ENCODE measurements around the gene ADAM10.

The ADAM10 gene

GRCh38 chr15:58771621-58772250 lies 22.2 kb upstream of the ADAM10 start (continued):
- TF ChIP-seq ZNF449 (tag by site-specific recombination; IDR thresholded peaks at IDR 0.05) (no peak), ZNF23 (tag by site-specific recombination; IDR thresholded peaks at IDR 0.05; ENCODE audit: borderline replicate concordance) (no peak), ZNF426 (tag by site-specific recombination; IDR thresholded peaks at IDR 0.05) (no peak), ZNF621 (tag by site-specific recombination; IDR thresholded peaks at IDR 0.05) (no peak), ZNF362 (tag by site-specific recombination; IDR thresholded peaks at IDR 0.05) (no peak), OVOL3 (tag by site-specific recombination; IDR thresholded peaks at IDR 0.05) (no peak), ZNF140 (tag by site-specific recombination; IDR thresholded peaks at IDR 0.05) (no peak), ZBTB6 (tag by site-specific recombination; IDR thresholded peaks at IDR 0.05) (no peak), BCL11A (tag by site-specific recombination; IDR thresholded peaks at IDR 0.05; ENCODE audit: low read depth) (no peak), FEZF1 (tag by site-specific recombination; IDR thresholded peaks at IDR 0.05) (no peak), ZBTB7A (tag by site-specific recombination; IDR thresholded peaks at IDR 0.05; ENCODE audit: low read depth) (no peak), ZNF707 (tag by site-specific recombination; IDR thresholded peaks at IDR 0.05) (no peak), ZBTB44 (tag by site-specific recombination; IDR thresholded peaks at IDR 0.05) (no peak), ZNF791 (tag by site-specific recombination; IDR thresholded peaks at IDR 0.05) (no peak), BCL6B (tag by site-specific recombination; IDR thresholded peaks at IDR 0.05) (no peak), ZNF664 (tag by site-specific recombination; IDR thresholded peaks at IDR 0.05) (no peak), ZNF501 (tag by site-specific recombination; IDR thresholded peaks at IDR 0.05) (0 out of 2 replicates have a peak, but pooled peaks have one; percentile 6), SALL2 (tag by site-specific recombination; IDR thresholded peaks at IDR 0.05; ENCODE audit: borderline replicate concordance) (no peak), ZBTB21 (tag by site-specific recombination; IDR thresholded peaks at IDR 0.05) (no peak; the same call in 1 of the 2 replicates), ZBTB48 (tag by site-specific recombination; IDR thresholded peaks at IDR 0.05) (peak; percentile 49; the same call in 1 of the 2 replicates), HOXA7 (CRISPR knock-in tag; IDR thresholded peaks at IDR 0.05; ENCODE audit: borderline replicate concordance) (no peak), ZNF596 (tag by site-specific recombination; IDR thresholded peaks at IDR 0.05) (no peak), IKZF3 (tag by site-specific recombination; IDR thresholded peaks at IDR 0.05) (peak; percentile 21; the same call in 1 of the 2 replicates), ZNF221 (tag by site-specific recombination; IDR thresholded peaks at IDR 0.05; ENCODE audit: borderline replicate concordance) (no peak), ZNF148 (tag by site-specific recombination; IDR thresholded peaks at IDR 0.05; ENCODE audit: borderline replicate concordance) (no peak), SP2 (tag by site-specific recombination; IDR thresholded peaks at IDR 0.05) (peak; percentile 22), GLIS2 (tag by site-specific recombination; IDR thresholded peaks at IDR 0.05) (no peak), KLF9 (tag by site-specific recombination; IDR thresholded peaks at IDR 0.05; ENCODE audit: low read depth) (no peak), ZNF19 (tag by site-specific recombination; IDR thresholded peaks at IDR 0.05; ENCODE audit: low read depth) (no peak), ZBTB20 (tag by site-specific recombination; IDR thresholded peaks at IDR 0.05) (peak; percentile 55; the same call in 1 of the 2 replicates), ZNF341 (tag by site-specific recombination; IDR thresholded peaks at IDR 0.05; ENCODE audit: low read depth) (peak; percentile 72; the same call in 1 of the 2 replicates), ZNF214 (tag by site-specific recombination; IDR thresholded peaks at IDR 0.05; ENCODE audit: borderline replicate concordance) (no peak)

All from HEK293 (cell line).